Panc1 (cell line): ENCODE measurements around the gene TSC2. TPM values are rescaled to one million over a fixed set of nuclear protein-coding genes. Genes with fewer than 3 reads are reported as not detected.
"Not testable (repeated sequence)": the region's sequence is repeated elsewhere in the genome, so short reads cannot be mapped to it uniquely, and the experiment has no call there.

Source experiments
- ATAC-seq: fragments of 200-7000 bp; cut with Tn5 transposase; 2 replicates; pipeline ENCODE4 v1.9.1; 2020; ENCODE audit warnings: mild to moderate bottlenecking, moderate library complexity
- BruUV-seq: library from RNA; stranded (reverse); fragments of 400-500 nt; replicated peaks from 2 replicates; lab custom pipeline; 2021; lab: Mats Ljungman, UMichigan
- CTCF ChIA-PET: fragments of 300-600 bp; sonication (Branson Sonifier 250); formaldehyde crosslinking; loops from one replicate; lab custom pipeline; 2022; ENCODE audit warnings: antibody characterized with exemption; lab: Charles Lee
- POLR2A ChIA-PET: fragments of 300-600 bp; sonication (Branson Sonifier 250); formaldehyde crosslinking; loops from one replicate; lab custom pipeline; 2022; ENCODE audit warnings: antibody characterized with exemption; lab: Charles Lee
- DNase-seq: peaks from one replicate; pipeline ENCODE4 v3.0.0-alpha.2; 2010; ENCODE audit warnings: low read depth, low spot score
- H3K27ac ChIP-seq: 2 replicates; pipeline ENCODE4 v1.5.1; 2011; ENCODE audit warnings: mild to moderate bottlenecking, low read length, inconsistent platforms
- H3K27me3 ChIP-seq: fragments of 200-500 bp; sonication (Bioruptor generic); 2 replicates; pipeline ENCODE4 v1.6.0; 2014; ENCODE audit warnings: low read length, inconsistent platforms; ENCODE audit not compliant: control insufficient read depth, insufficient read depth
- H3K36me3 ChIP-seq: fragments of 200-500 bp; sonication (Bioruptor generic); 2 replicates; pipeline ENCODE4 v1.5.1; 2014; ENCODE audit warnings: inconsistent platforms, mild to moderate bottlenecking, low read length, moderate library complexity; ENCODE audit not compliant: control insufficient read depth, insufficient read depth
- H3K4me1 ChIP-seq: 2 replicates; pipeline ENCODE4 v1.5.1; 2011; ENCODE audit warnings: inconsistent platforms, mild to moderate bottlenecking, low read length, moderate library complexity; ENCODE audit not compliant: control insufficient read depth, insufficient read depth
- H3K4me3 ChIP-seq, 2 experiments: 2 replicates each; pipeline ENCODE4 v1.5.1; 2011 to 2012; ENCODE audit warnings: low read depth in 2 of 2, low read length in 2 of 2, mild to moderate bottlenecking in 2 of 2, inconsistent platforms in 1 of 2, moderate library complexity in 1 of 2
- H3K9me3 ChIP-seq: fragments of 200-500 bp; sonication (Bioruptor generic); 2 replicates; pipeline ENCODE4 v1.5.1; 2014; ENCODE audit warnings: low read depth, mild to moderate bottlenecking, inconsistent platforms, low read length, moderate library complexity; ENCODE audit not compliant: control insufficient read depth, insufficient read depth
- CTCF ChIP-seq: fragments of 450-650 bp; IDR thresholded peaks from 2 replicates; pipeline ENCODE4 v1.5.1; 2017; ENCODE audit warnings: mild to moderate bottlenecking
- POLR2AphosphoS5 ChIP-seq: IDR thresholded peaks from 2 replicates; pipeline ENCODE4 v1.6.1; 2012; ENCODE audit warnings: mild to moderate bottlenecking, low read depth, low read length, moderate library complexity
- REST ChIP-seq, 2 experiments: IDR thresholded peaks; 2 replicates each; pipeline ENCODE4 v1.6.1; 2011 to 2012; ENCODE audit warnings: low read depth in 2 of 2, control low read depth in 1 of 2, low read length in 1 of 2, mild to moderate bottlenecking in 1 of 2, moderate library complexity in 1 of 2; ENCODE audit not compliant: insufficient read depth in 1 of 2
- SIN3A ChIP-seq: IDR thresholded peaks from 2 replicates; pipeline ENCODE4 v1.6.1; 2012; ENCODE audit warnings: low read depth, mild to moderate bottlenecking, low read length, moderate library complexity, borderline replicate concordance; ENCODE audit not compliant: insufficient read depth
- TCF7L2 ChIP-seq: IDR thresholded peaks from 2 replicates; pipeline ENCODE4 v1.6.1; 2011; ENCODE audit warnings: mild to moderate bottlenecking, low read depth, low read length, inconsistent platforms
- in situ Hi-C: cut with HindIII; loops from 2 replicates; pipeline ENCODE4 v1.10.0; 2016; ENCODE audit warnings: low sequenced_read_pairs, low pct_unique_long_range_greater_than_20kb
- intact Hi-C: fragments of 100-400 bp; cut with micrococcal nuclease; formaldehyde crosslinking; loops from one replicate; pipeline ENCODE4 v1.10.0; 2022; ENCODE audit not compliant: unreplicated experiment
- total RNA-seq: library from RNA; stranded (reverse); gene quantifications from one replicate; pipeline ENCODE4 v1.2.1, GENCODE V29; 2021; ENCODE audit not compliant: unreplicated experiment

Gene TSC2
- total RNA-seq, 1 experiment from 2014 or later: 115 TPM

GRCh38 chr16:2096853-2097595, 49.2 kb downstream of the TSC2 start:
- TF ChIP-seq SIN3A (no peak), TCF7L2 (no peak), REST (IDR thresholded peaks at IDR 0.05; ENCODE audit: insufficient read depth in 1 of 2, low read depth in 2 of 2, low read length in 1 of 2) (no peak), CTCF (no peak), POLR2AphosphoS5 (no peak)
- POLR2A ChIA-PET: no interaction called here
- in situ Hi-C loops: no loop called here
- Histone ChIP-seq H3K36me3 (peaks cover 4% of the 10 kb centered on the region; the same call in 1 of the 2 replicates), H3K4me1 (no peaks in the 10 kb centered on the region), H3K9me3 (no peaks in the 10 kb centered on the region), H3K27me3 (no peaks in the 10 kb centered on the region), H3K27ac (no peak overlapping the region), H3K4me3 (no peak overlapping the region)
- BruUV-seq: no TSS peak
- no peak for DNase-seq
- intact Hi-C loops: no loop called here
- no peak for ATAC-seq
- CTCF ChIA-PET: no interaction called here

- H3K36me3 ChIP-seq, H3K27me3 ChIP-seq, POLR2A ChIA-PET, intact Hi-C loops, DNase-seq, BruUV-seq, H3K9me3 ChIP-seq, H3K4me3 ChIP-seq, CTCF ChIA-PET, in situ Hi-C loops, ATAC-seq, H3K27ac ChIP-seq, H3K4me1 ChIP-seq: not testable (repeated sequence)
These were observed 49.9 kb downstream of the TSC2 start for GRCh38 chr16:2097689-2098088.

GRCh38 chr16:2101581-2101980, 53.8 kb downstream of the TSC2 start:
- in situ Hi-C loops, H3K27ac ChIP-seq, ATAC-seq, H3K27me3 ChIP-seq, POLR2A ChIA-PET, H3K4me1 ChIP-seq, intact Hi-C loops, H3K4me3 ChIP-seq, H3K9me3 ChIP-seq, CTCF ChIA-PET, H3K36me3 ChIP-seq, DNase-seq, BruUV-seq: not testable (repeated sequence)
